Cardiac muscle cell (in vitro differentiated cells and primary cell): ENCODE results near the gene UBA5. TPM values are rescaled to one million over a fixed set of nuclear protein-coding genes. Genes with fewer than 3 reads are reported as not detected.

Source experiments
- polyA plus RNA-seq: library from polyadenylated mRNA; unstranded; fragments of >200 nt; fragmentation: Nextera tagmentation; extraction: Ambion mirVana; gene quantifications from 2 replicates; pipeline ENCODE4 v1.2.1, GENCODE V29; 2016
- total RNA-seq: library from RNA; depleted of rRNA; stranded (reverse); fragments of >200 nt; gene quantifications from 2 replicates; pipeline ENCODE4 v1.2.3, GENCODE V29; 2016

The UBA5 gene
- total and polyA plus RNA-seq, 2 experiments from 2014 or later = 38.3 to 107 TPM

Other genes starting within 250 kb of the UBA5 start
- 25.5 and 34.6 TPM in 2 replicates for gene DNAJC13, start 242.8 kb upstream of the UBA5 start, total RNA-seq
- gene DNAJC13, start 242.8 kb upstream of the UBA5 start, polyA plus RNA-seq = 14.3 and 15.9 TPM in 2 replicates
- gene ACKR4, start 63.1 kb upstream of the UBA5 start, total RNA-seq = not detected in 2 replicates
- gene ACKR4, start 63.1 kb upstream of the UBA5 start, polyA plus RNA-seq = not detected in 2 replicates
- gene ACAD11, start 520 bp upstream of the UBA5 start, total RNA-seq = 39.6 and 40.1 TPM in 2 replicates
- 31.7 and 40.8 TPM in 2 replicates for gene ACAD11, start 520 bp upstream of the UBA5 start, polyA plus RNA-seq
- gene NPHP3, start 62.1 kb downstream of the UBA5 start, total RNA-seq = 28.1 and 74.1 TPM in 2 replicates
- gene NPHP3, start 62.1 kb downstream of the UBA5 start, polyA plus RNA-seq = 20.5 and 21.1 TPM in 2 replicates